Measurements from ENCODE around the gene SKOR2. TPM values are rescaled to one million over a fixed set of nuclear protein-coding genes. Genes with fewer than 3 reads are reported as not detected.
"Not testable (repeated sequence)": the region's sequence is repeated elsewhere in the genome, so short reads cannot be mapped to it uniquely, and the experiment has no call there.

SKOR2 gene
- total RNA-seq, 1 experiment from 2014 or later = not detected

DNA sequence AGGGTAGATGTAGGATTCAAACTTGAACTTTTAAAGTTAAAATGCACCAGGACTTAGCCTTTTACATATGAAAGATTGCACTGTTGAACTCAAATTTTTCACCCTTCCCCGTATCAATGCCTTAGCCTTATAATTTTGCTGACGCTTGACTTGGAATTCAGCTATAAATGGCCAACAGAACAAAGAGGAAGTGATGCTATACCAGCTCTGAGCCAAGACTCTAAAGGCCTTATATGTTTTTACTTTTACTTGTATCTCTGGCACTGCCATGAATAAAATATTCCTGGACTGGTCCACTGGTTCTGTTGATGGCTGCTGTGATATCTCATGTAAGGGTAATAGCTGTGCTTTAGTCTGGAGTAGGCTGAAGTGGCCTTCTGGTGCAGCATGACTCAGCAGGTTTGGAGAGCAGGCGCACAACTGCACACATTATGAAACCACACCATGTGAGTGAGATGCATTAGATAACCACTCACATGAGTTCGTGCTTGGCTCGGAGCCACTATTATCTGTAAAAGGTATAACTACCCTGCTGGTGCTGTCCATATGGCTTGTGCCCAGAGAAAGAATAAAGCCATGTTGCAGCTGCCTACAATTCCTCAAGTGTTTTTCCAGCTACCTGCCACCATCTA, 66.9 kb downstream of the SKOR2 start:
- ChIA-PET CTCF (no interaction called here), POLR2A (no interaction called here)
- Histone ChIP-seq H3K36me3 (ENCODE audit: control insufficient read depth, insufficient read depth, low read length) (no peaks in the 10 kb centered on the region), H3K9me3 (ENCODE audit: control insufficient read depth, insufficient read depth, low read depth, low read length) (no peaks in the 10 kb centered on the region), H3K4me1 (ENCODE audit: control insufficient read depth, insufficient read depth, low read length) (no peaks in the 10 kb centered on the region), H3K27me3 (ENCODE audit: control insufficient read depth, insufficient read depth, low read length) (peaks cover 2% of the 10 kb centered on the region; the same call in 1 of the 2 replicates), H3K27ac (ENCODE audit: low read length) (no peak overlapping the region), H3K4me3 (ENCODE audit: low read depth in 2 of 2, low read length in 2 of 2) (no peak overlapping the region)
- BruUV-seq (replicated peaks) = no TSS peak
- intact Hi-C loops (cut with micrococcal nuclease; ENCODE audit: unreplicated experiment) = no loop called here
- in situ Hi-C loops (cut with HindIII; ENCODE audit: low pct_unique_long_range_greater_than_20kb, low sequenced_read_pairs) = no loop called here
- DNase-seq (ENCODE audit: low read depth, low spot score) = no peak
- TF ChIP-seq, protein P1, sequence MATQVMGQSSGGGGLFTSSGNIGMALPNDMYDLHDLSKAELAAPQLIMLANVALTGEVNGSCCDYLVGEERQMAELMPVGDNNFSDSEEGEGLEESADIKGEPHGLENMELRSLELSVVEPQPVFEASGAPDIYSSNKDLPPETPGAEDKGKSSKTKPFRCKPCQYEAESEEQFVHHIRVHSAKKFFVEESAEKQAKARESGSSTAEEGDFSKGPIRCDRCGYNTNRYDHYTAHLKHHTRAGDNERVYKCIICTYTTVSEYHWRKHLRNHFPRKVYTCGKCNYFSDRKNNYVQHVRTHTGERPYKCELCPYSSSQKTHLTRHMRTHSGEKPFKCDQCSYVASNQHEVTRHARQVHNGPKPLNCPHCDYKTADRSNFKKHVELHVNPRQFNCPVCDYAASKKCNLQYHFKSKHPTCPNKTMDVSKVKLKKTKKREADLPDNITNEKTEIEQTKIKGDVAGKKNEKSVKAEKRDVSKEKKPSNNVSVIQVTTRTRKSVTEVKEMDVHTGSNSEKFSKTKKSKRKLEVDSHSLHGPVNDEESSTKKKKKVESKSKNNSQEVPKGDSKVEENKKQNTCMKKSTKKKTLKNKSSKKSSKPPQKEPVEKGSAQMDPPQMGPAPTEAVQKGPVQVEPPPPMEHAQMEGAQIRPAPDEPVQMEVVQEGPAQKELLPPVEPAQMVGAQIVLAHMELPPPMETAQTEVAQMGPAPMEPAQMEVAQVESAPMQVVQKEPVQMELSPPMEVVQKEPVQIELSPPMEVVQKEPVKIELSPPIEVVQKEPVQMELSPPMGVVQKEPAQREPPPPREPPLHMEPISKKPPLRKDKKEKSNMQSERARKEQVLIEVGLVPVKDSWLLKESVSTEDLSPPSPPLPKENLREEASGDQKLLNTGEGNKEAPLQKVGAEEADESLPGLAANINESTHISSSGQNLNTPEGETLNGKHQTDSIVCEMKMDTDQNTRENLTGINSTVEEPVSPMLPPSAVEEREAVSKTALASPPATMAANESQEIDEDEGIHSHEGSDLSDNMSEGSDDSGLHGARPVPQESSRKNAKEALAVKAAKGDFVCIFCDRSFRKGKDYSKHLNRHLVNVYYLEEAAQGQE (IDR thresholded peaks at IDR 0.05; ENCODE audit: insufficient read depth in 1 of 2, low read depth in 2 of 2, low read length in 1 of 2) = no peak
- TF ChIP-seq, protein P2, sequence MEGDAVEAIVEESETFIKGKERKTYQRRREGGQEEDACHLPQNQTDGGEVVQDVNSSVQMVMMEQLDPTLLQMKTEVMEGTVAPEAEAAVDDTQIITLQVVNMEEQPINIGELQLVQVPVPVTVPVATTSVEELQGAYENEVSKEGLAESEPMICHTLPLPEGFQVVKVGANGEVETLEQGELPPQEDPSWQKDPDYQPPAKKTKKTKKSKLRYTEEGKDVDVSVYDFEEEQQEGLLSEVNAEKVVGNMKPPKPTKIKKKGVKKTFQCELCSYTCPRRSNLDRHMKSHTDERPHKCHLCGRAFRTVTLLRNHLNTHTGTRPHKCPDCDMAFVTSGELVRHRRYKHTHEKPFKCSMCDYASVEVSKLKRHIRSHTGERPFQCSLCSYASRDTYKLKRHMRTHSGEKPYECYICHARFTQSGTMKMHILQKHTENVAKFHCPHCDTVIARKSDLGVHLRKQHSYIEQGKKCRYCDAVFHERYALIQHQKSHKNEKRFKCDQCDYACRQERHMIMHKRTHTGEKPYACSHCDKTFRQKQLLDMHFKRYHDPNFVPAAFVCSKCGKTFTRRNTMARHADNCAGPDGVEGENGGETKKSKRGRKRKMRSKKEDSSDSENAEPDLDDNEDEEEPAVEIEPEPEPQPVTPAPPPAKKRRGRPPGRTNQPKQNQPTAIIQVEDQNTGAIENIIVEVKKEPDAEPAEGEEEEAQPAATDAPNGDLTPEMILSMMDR (IDR thresholded peaks at IDR 0.05) = no peak
- TF ChIP-seq SIN3A (IDR thresholded peaks at IDR 0.05; ENCODE audit: borderline replicate concordance, insufficient read depth, low read depth, low read length) = no peak
- no peak for TF ChIP-seq TCF7L2 (IDR thresholded peaks at IDR 0.05; ENCODE audit: low read depth, low read length)
- no peak for TF ChIP-seq POLR2AphosphoS5 (IDR thresholded peaks at IDR 0.05; ENCODE audit: low read depth, low read length)
- no peak for ATAC-seq

DNA sequence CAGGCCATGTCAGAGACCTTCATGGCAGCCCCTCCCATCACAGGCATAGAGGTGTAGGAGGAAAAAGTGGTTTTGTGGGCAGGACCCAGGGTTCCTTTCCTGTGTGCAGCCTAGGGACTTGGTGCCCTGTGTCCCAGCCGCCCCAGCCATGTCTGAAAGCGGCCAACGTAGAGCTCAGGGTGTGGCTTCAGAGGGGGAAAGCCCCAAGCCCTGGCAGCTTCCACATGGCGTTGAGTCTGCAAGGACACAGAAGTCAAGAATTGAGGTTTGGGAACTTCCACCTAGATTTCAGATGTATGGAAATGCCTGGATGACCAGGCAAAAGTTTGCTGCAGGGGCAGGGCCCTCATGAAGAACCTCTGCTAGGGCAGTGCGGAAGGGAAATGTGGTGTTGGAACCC, 69.3 kb downstream of the SKOR2 start:
- H3K4me3 ChIP-seq (ENCODE audit: low read depth in 2 of 2, low read length in 2 of 2); H3K36me3 ChIP-seq (ENCODE audit: control insufficient read depth, insufficient read depth, low read length); in situ Hi-C loops (cut with HindIII; ENCODE audit: low pct_unique_long_range_greater_than_20kb, low sequenced_read_pairs); BruUV-seq (replicated peaks); intact Hi-C loops (cut with micrococcal nuclease; ENCODE audit: unreplicated experiment); POLR2A ChIA-PET; H3K4me1 ChIP-seq (ENCODE audit: control insufficient read depth, insufficient read depth, low read length); H3K9me3 ChIP-seq (ENCODE audit: control insufficient read depth, insufficient read depth, low read depth, low read length); DNase-seq (ENCODE audit: low read depth, low spot score); H3K27me3 ChIP-seq (ENCODE audit: control insufficient read depth, insufficient read depth, low read length); ATAC-seq; H3K27ac ChIP-seq (ENCODE audit: low read length); CTCF ChIA-PET: not testable (repeated sequence)

DNA sequence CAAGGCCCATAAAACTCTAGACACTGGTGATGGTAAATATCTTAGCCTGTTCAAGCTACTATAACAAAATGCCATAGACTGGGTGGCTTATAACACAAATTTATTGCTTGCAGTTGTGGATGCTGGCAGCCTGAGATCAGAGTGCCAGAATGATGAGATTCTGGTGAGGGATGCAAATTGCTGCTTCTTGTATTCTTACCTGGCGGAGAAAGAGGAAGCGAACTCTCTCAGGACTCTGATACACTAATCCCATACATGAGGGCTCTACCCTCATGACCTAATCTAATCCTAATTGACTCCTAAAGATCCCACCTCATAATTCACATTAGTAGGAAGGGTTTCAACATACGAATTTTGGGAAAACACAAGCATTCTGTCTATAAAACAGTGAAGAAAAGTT, 70.7 kb downstream of the SKOR2 start:
- in situ Hi-C loops (cut with HindIII; ENCODE audit: low pct_unique_long_range_greater_than_20kb, low sequenced_read_pairs) (no loop called here), intact Hi-C loops (cut with micrococcal nuclease; ENCODE audit: unreplicated experiment) (no loop called here)
- TF ChIP-seq, protein P2 (IDR thresholded peaks at IDR 0.05) = no peak
- TF ChIP-seq POLR2AphosphoS5 (IDR thresholded peaks at IDR 0.05; ENCODE audit: low read depth, low read length) (no peak), SIN3A (IDR thresholded peaks at IDR 0.05; ENCODE audit: borderline replicate concordance, insufficient read depth, low read depth, low read length) (no peak), TCF7L2 (IDR thresholded peaks at IDR 0.05; ENCODE audit: low read depth, low read length) (no peak)
- TF ChIP-seq, protein P1 (IDR thresholded peaks at IDR 0.05; ENCODE audit: insufficient read depth in 1 of 2, low read depth in 2 of 2, low read length in 1 of 2) = no peak
- Histone ChIP-seq H3K27me3 (ENCODE audit: control insufficient read depth, insufficient read depth, low read length) (no peaks in the 10 kb centered on the region), H3K9me3 (ENCODE audit: control insufficient read depth, insufficient read depth, low read depth, low read length) (no peaks in the 10 kb centered on the region), H3K36me3 (ENCODE audit: control insufficient read depth, insufficient read depth, low read length) (no peaks in the 10 kb centered on the region; the same call in 1 of the 2 replicates), H3K4me3 (ENCODE audit: low read depth in 2 of 2, low read length in 2 of 2) (no peak overlapping the region), H3K4me1 (ENCODE audit: control insufficient read depth, insufficient read depth, low read length) (no peaks in the 10 kb centered on the region), H3K27ac (ENCODE audit: low read length) (no peak overlapping the region)
- ChIA-PET POLR2A (no interaction called here), CTCF (no interaction called here)
- DNase-seq (ENCODE audit: low read depth, low spot score) (no peak), ATAC-seq (no peak)
- no TSS peak for BruUV-seq (replicated peaks)
